Naive thymus-derived CD4-positive, alpha-beta T cell (primary cell): ENCODE data around the gene PRLH. TPM values are rescaled to one million over a fixed set of nuclear protein-coding genes. Genes with fewer than 3 reads are reported as not detected.

Source experiments
- ATAC-seq: fragments of 150-1000 bp; cut with Tn5 transposase; 2 replicates; pipeline ENCODE4 v1.10.0; 2021; ENCODE audit warnings: mild to moderate bottlenecking, moderate library complexity
- CTCF ChIA-PET: fragments of 350-600 bp; sonication (Branson Sonifier 250); formaldehyde crosslinking; loops from one replicate; lab custom pipeline; 2021; ENCODE audit warnings: antibody characterized with exemption; lab: Charles Lee
- POLR2A ChIA-PET: fragments of 350-600 bp; sonication (Branson Sonifier 250); formaldehyde crosslinking; loops from one replicate; lab custom pipeline; 2021; ENCODE audit warnings: antibody characterized with exemption, inconsistent platforms; lab: Charles Lee
- DNase-seq, 9 donors: peaks; one replicate each; pipeline versions ENCODE4 v3.0.0 to v3.0.0-alpha.2; 2020 to 2022; ENCODE audit warnings: mixed read lengths in 1 of 9
- H3K27ac ChIP-seq: one replicate; pipeline ENCODE4 v1.7.0; 2013; ENCODE audit warnings: mild to moderate bottlenecking, low read depth, low read length, moderate library complexity
- H3K27me3 ChIP-seq, 2 donors: one replicate each; pipeline ENCODE4 v1.7.0; 2013; ENCODE audit warnings: low read length in 2 of 2, mild to moderate bottlenecking in 2 of 2, moderate library complexity in 2 of 2; ENCODE audit not compliant: control insufficient read depth in 2 of 2, insufficient read depth in 2 of 2
- H3K36me3 ChIP-seq, 3 experiments: 1 replicate in 2 of 3; 2 replicates in 1 of 3; pipeline ENCODE4 v1.7.0; 2013; ENCODE audit warnings: low read length in 3 of 3, mild to moderate bottlenecking in 3 of 3, moderate library complexity in 1 of 3; ENCODE audit not compliant: insufficient read depth in 3 of 3, control insufficient read depth in 2 of 3
- H3K4me1 ChIP-seq, 2 donors: one replicate each; pipeline ENCODE4 v1.7.0; 2013; ENCODE audit warnings: low read length in 2 of 2, mild to moderate bottlenecking in 2 of 2, moderate library complexity in 1 of 2; ENCODE audit not compliant: control insufficient read depth in 2 of 2, insufficient read depth in 2 of 2
- H3K4me3 ChIP-seq: 2 replicates; pipeline ENCODE4 v1.7.0; 2013; ENCODE audit warnings: mild to moderate bottlenecking, low read length
- H3K9me3 ChIP-seq, 3 experiments: 1 replicate in 2 of 3; 2 replicates in 1 of 3; pipeline ENCODE4 v1.7.0; 2013; ENCODE audit warnings: low read length in 3 of 3; ENCODE audit not compliant: control insufficient read depth in 2 of 3
- H3K27ac Mint-ChIP-seq, 9 donors: one replicate each; pipeline ENCODE4 v1.8.0; 2020 to 2022; ENCODE audit warnings: mixed read lengths in 9 of 9, mild to moderate bottlenecking in 8 of 9, moderate library complexity in 5 of 9, inconsistent platforms in 2 of 9
- H3K27me3 Mint-ChIP-seq, 5 donors: one replicate each; pipeline ENCODE4 v1.8.0; 2021 to 2022; ENCODE audit warnings: mixed read lengths in 5 of 5, mild to moderate bottlenecking in 1 of 5
- H3K36me3 Mint-ChIP-seq, 5 donors: one replicate each; pipeline ENCODE4 v1.8.0; 2020 to 2022; ENCODE audit warnings: mixed read lengths in 5 of 5, mild to moderate bottlenecking in 3 of 5, inconsistent platforms in 1 of 5
- H3K4me1 Mint-ChIP-seq, 7 donors: one replicate each; pipeline ENCODE4 v1.8.0; 2020 to 2022; ENCODE audit warnings: mixed read lengths in 7 of 7, mild to moderate bottlenecking in 3 of 7, inconsistent platforms in 1 of 7
- H3K4me3 Mint-ChIP-seq, 10 donors: one replicate each; pipeline ENCODE4 v1.8.0; 2020 to 2022; ENCODE audit warnings: mild to moderate bottlenecking in 10 of 10, mixed read lengths in 10 of 10, moderate library complexity in 6 of 10, inconsistent platforms in 2 of 10
- H3K9me3 Mint-ChIP-seq, 11 donors: one replicate each; pipeline ENCODE4 v1.8.0; 2020 to 2022; ENCODE audit warnings: mixed read lengths in 11 of 11, mild to moderate bottlenecking in 4 of 11, inconsistent platforms in 1 of 11, moderate library complexity in 1 of 11
- intact Hi-C, 2 donors: fragments of 100-400 bp; cut with micrococcal nuclease; formaldehyde crosslinking; loops; one replicate each; pipeline ENCODE4 v1.15.1; 2023
- polyA plus RNA-seq, 2 donors: library from polyadenylated mRNA; unstranded; fragments of 300-500 nt; fragmentation: Illumina TruSeq; gene quantifications; one replicate each; pipeline ENCODE4 v1.2.3, GENCODE V29; 2021
- total RNA-seq, 6 experiments: library from RNA in 5 of 6; stranded (reverse) in 5 of 6; gene quantifications; 1 replicate in 5 of 6; 2 replicates in 1 of 6; pipeline ENCODE4 v1.2.3 and lab custom pipeline; 2021 to 2026

The PRLH gene
- total and polyA plus RNA-seq, 7 experiments from 2014 or later = not detected

DNA sequence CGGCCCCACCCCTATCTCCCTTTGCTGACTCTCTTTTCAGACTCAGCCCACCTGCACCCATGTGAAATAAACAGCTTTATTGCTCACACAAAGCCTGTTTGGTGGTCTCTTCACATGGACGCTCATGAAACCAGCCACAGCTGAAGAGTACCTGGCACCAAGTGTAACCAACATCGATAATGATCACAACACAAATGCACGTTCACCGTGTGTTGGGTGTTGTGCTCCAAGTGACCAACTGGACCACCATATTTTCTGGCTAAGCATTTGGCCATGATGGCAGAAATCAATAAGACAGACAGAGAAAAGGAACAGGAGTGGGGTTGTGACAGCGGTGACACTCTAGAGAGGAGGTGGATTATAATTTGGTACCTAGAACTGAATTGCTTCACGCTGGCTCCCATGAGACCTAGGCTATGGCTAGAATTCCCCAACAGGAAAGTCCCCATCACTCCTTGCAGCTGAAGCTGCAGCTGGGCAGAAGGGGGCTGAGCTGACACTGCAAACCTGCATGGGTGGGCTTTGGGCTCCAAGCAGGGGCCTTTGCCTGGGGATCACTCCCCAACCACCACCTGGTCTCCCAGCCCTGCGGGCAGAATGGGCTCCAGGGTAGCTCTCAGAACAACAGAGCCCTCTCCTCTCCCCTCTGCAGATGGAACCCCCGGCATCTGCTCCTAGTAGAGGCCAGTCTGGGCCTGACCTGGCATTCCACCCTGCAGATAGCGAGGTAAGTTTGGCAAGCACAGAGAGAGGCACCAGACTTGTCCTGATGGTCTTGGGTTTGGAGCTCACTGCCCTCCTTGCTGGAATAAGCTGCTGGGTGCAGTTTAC, 46.4 kb downstream of the PRLH start:
- H3K27ac Mint-ChIP-seq = peak overlapping the region in 1 of 9 donors; percentile 17
- ChIA-PET CTCF (no interaction called here), POLR2A (no interaction called here)
- peaks cover 15 to 42% (median 28%) of the 10 kb centered on the region in 7 donors for H3K4me1 Mint-ChIP-seq
- no peak overlapping the region for H3K4me3 ChIP-seq
- no peaks in the 10 kb centered on the region for H3K36me3 ChIP-seq
- H3K27me3 Mint-ChIP-seq = peaks cover 0 to 17% (median 0%) of the 10 kb centered on the region in 5 donors
- DNase-seq (no peak), ATAC-seq (no peak)
- intact Hi-C loops = no loop called here
- H3K4me1 ChIP-seq = peaks cover 4 to 19% of the 10 kb centered on the region in 2 donors
- no peak overlapping the region for H3K4me3 Mint-ChIP-seq
- peaks cover 0 to 3% (median 0%) of the 10 kb centered on the region in 11 donors for H3K9me3 Mint-ChIP-seq
- H3K36me3 Mint-ChIP-seq = no peaks in the 10 kb centered on the region
- no peak overlapping the region for H3K27ac ChIP-seq
- no peaks in the 10 kb centered on the region for H3K27me3 ChIP-seq
- no peaks in the 10 kb centered on the region for H3K9me3 ChIP-seq

DNA sequence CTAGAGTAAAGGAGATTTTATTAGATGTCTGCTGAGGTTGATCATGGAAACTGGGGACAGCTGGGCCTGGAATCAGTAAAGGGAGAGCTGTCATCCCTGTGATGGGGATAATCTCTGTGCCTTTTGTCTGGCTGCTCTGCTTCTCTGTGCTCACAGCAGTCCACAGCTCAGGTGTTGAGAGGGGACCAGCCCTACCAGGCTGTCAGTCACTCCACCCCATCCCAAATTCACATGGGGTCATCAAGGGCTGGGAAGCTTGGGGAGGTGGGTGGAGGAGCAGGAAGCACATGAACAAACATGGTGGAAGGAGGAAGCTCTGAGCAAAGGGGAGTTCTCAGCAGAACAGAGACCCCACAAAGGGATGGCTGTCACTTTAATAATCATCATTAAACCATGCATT, 47.3 kb downstream of the PRLH start:
- Histone ChIP-seq H3K36me3 (no peaks in the 10 kb centered on the region), H3K4me3 (no peak overlapping the region), H3K27me3 (no peaks in the 10 kb centered on the region), H3K4me1 (peaks cover 4 to 19% of the 10 kb centered on the region in 2 donors), H3K27ac (no peak overlapping the region), H3K9me3 (no peaks in the 10 kb centered on the region)
- DNase-seq (no peak), ATAC-seq (no peak)
- Mint-ChIP-seq H3K27ac (peak overlapping the region in 1 of 9 donors; percentile 67), H3K4me3 (no peak overlapping the region), H3K27me3 (peaks cover 0 to 12% (median 0%) of the 10 kb centered on the region in 5 donors), H3K4me1 (peaks cover 17 to 52% (median 37%) of the 10 kb centered on the region in 7 donors), H3K36me3 (no peaks in the 10 kb centered on the region), H3K9me3 (peaks cover 0 to 3% (median 0%) of the 10 kb centered on the region in 11 donors)
- intact Hi-C loops = no loop called here
- ChIA-PET POLR2A (no interaction called here), CTCF (no interaction called here)

DNA sequence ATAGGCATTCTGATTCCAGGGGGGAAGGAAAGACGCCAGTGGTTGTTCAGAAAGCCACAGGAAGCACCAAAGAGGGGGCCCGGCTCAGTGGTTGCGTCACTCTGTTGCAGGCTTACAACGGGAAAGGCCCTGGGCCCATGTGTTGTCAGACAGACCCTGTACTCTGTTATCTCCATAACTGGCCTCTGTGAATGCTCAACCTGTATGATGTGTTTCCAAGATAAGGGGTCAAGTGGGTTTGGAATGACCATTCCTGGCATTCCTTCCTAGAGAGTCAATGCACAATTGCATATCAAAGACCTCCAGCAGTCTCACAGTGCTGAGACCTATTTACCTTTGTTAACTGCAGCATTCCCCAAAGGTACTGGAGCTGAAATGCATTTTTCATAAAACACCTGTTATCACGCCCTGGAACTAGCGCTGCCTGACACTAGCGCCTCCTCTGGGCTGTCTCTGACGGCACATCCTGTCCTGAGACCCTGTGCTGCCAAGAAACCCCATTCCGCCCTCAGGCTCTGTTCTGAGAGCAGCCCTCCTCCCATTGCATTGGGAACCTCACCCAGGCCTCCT, 47.9 kb downstream of the PRLH start:
- Histone ChIP-seq H3K36me3 (no peaks in the 10 kb centered on the region), H3K4me3 (no peak overlapping the region), H3K4me1 (peaks cover 4 to 19% of the 10 kb centered on the region in 2 donors), H3K27ac (no peak overlapping the region), H3K9me3 (no peaks in the 10 kb centered on the region), H3K27me3 (no peaks in the 10 kb centered on the region)
- Mint-ChIP-seq H3K27me3 (peaks cover 0 to 14% (median 0%) of the 10 kb centered on the region in 5 donors), H3K36me3 (no peaks in the 10 kb centered on the region), H3K4me1 (peaks cover 17 to 54% (median 38%) of the 10 kb centered on the region in 7 donors), H3K9me3 (peaks cover 0 to 3% (median 0%) of the 10 kb centered on the region in 11 donors), H3K4me3 (no peak overlapping the region), H3K27ac (peak overlapping the region in 2 of 9 donors; percentile 13 to 86)
- DNase-seq (no peak), ATAC-seq (no peak)
- ChIA-PET POLR2A (no interaction called here), CTCF (no interaction called here)
- intact Hi-C loops = no loop called here

DNA sequence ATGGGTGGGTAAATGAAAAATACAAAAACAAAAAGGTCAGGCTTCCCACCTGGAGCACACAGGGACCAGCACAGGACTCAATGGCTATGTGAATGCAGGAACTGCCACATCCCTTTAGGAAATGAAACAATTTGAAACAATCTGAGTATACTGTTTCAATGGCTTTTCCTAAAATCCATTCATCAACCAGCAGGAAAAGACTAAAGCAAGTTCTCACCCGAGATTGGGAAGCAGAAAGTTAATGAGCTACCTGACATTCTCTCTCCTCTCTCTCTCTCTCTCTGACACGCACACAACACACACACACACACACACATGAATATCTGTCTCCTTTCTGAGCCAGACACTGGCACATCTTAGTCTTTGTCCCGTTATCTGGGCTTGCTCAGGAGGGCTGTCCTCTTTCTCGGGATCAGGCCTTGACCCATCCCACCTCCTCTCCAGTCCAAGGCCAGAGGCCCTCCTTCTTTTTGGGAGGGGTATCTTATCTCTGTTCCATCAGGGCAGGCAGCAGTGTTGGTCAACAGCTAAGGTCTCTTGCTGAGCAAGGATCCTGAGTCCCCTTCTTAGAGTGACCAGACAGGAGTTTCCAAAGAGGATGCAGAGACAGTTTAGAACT, 49.4 kb downstream of the PRLH start:
- POLR2A ChIA-PET = interaction anchor here (1.1 kb wide), 1 partner anchor 15 kb away, joined by 3 read pairs; no protein-coding TSS in a partner anchor
- Mint-ChIP-seq H3K4me3 (peak overlapping the region in 4 of 10 donors; percentile 42 to 84 (median 74)), H3K36me3 (no peaks in the 10 kb centered on the region), H3K4me1 (peaks cover 17 to 54% (median 38%) of the 10 kb centered on the region in 7 donors), H3K9me3 (peaks cover 0 to 3% (median 0%) of the 10 kb centered on the region in 11 donors), H3K27me3 (peaks cover 0 to 10% (median 0%) of the 10 kb centered on the region in 5 donors), H3K27ac (peak overlapping the region in 5 of 9 donors; percentile 24 to 92 (median 44))
- no peak overlapping the region for H3K4me3 ChIP-seq
- peaks cover 4 to 19% of the 10 kb centered on the region in 2 donors for H3K4me1 ChIP-seq
- no peak for DNase-seq
- CTCF ChIA-PET = no interaction called here
- H3K9me3 ChIP-seq = no peaks in the 10 kb centered on the region
- H3K27ac ChIP-seq = no peak overlapping the region
- no peaks in the 10 kb centered on the region for H3K36me3 ChIP-seq
- ATAC-seq = no peak
- intact Hi-C loops = no loop called here
- no peaks in the 10 kb centered on the region for H3K27me3 ChIP-seq

DNA sequence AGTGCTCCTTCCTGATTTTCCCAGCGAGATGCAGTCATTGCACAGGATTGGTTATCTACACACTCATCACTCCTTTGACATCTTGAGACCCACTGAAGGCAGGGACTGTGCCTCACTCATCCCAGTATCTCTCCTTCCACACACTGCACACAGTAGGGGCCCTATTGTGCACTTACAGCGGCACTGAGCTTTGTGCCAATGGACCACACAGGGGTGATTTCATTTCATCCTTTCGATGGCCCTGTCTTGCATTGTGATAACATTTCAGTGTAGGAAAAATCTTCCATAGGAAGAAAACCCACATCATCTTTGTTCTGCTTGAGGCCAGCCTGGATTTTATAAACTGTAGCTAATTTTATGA, 50.0 kb downstream of the PRLH start:
- CTCF ChIA-PET = no interaction called here
- Mint-ChIP-seq H3K27me3 (peaks cover 0 to 10% (median 0%) of the 10 kb centered on the region in 5 donors), H3K36me3 (no peaks in the 10 kb centered on the region), H3K4me1 (peaks cover 17 to 54% (median 38%) of the 10 kb centered on the region in 7 donors), H3K4me3 (peak overlapping the region in 5 of 10 donors; percentile 42 to 84 (median 70)), H3K27ac (peak overlapping the region in 7 of 9 donors; percentile 22 to 92 (median 44)), H3K9me3 (peaks cover 0 to 3% (median 0%) of the 10 kb centered on the region in 11 donors)
- intact Hi-C loops = no loop called here
- Histone ChIP-seq H3K4me1 (peaks cover 4 to 19% of the 10 kb centered on the region in 2 donors), H3K9me3 (no peaks in the 10 kb centered on the region), H3K36me3 (no peaks in the 10 kb centered on the region), H3K4me3 (no peak overlapping the region), H3K27ac (no peak overlapping the region), H3K27me3 (no peaks in the 10 kb centered on the region)
- POLR2A ChIA-PET = no interaction called here
- ATAC-seq = no peak
- DNase-seq = no peak
